Measurements from ENCODE around the gene GNG12.

GRCh38 chr1:67679691-67680090, 153.6 kb downstream of the GNG12 start:
- TF ChIP-seq CTCF (IDR thresholded peaks at IDR 0.05) (no peak), POLR2A (IDR thresholded peaks at IDR 0.05) (no peak)

Data from heart left ventricle (tissue), 13 donors.